HepG2 (cell line): ENCODE results near the gene ZSWIM5. TPM values are rescaled to one million over a fixed set of nuclear protein-coding genes. Genes with fewer than 3 reads are reported as not detected.

Experiments
- ARHGAP35 ChIP-seq: sonication (generic); formaldehyde crosslinking; IDR thresholded peaks from 2 replicates; pipeline ENCODE4 v1.9.0; 2022; ENCODE audit warnings: mild to moderate bottlenecking, inconsistent platforms, moderate library complexity, missing genetic modification reagents, borderline replicate concordance
- ATF7-NPFF ChIP-seq: sonication (generic); formaldehyde crosslinking; IDR thresholded peaks from 2 replicates; pipeline ENCODE4 v1.8.1; 2023; ENCODE audit warnings: mild to moderate bottlenecking, low read depth, missing genetic modification reagents, moderate library complexity
- EP300 ChIP-seq, 3 experiments: sonication (generic) in 1 of 3; formaldehyde crosslinking in 1 of 3; IDR thresholded peaks; 2 replicates each; pipeline versions ENCODE4 v1.5.1 to v1.6.1; 2011 to 2020; ENCODE audit warnings: low read depth in 2 of 3, low read length in 2 of 3, borderline replicate concordance in 1 of 3, improper control_type of control experiment in 1 of 3, mild to moderate bottlenecking in 1 of 3, missing genetic modification reagents in 1 of 3, moderate library complexity in 1 of 3
- ETV5 ChIP-seq: IDR thresholded peaks from 2 replicates; pipeline ENCODE4 v1.6.1; 2018; ENCODE audit warnings: missing biosample characterization, missing genetic modification reagents, inconsistent platforms, borderline replicate concordance
- FOSL1 ChIP-seq: sonication (generic); formaldehyde crosslinking; IDR thresholded peaks from 2 replicates; pipeline ENCODE4 v1.9.0; 2021; ENCODE audit warnings: missing genetic modification reagents, borderline replicate concordance
- HOXA3 ChIP-seq: sonication (generic); formaldehyde crosslinking; IDR thresholded peaks from 2 replicates; pipeline ENCODE4 v1.5.0; 2020; ENCODE audit warnings: missing genetic modification reagents
- JARID2 ChIP-seq: sonication (generic); formaldehyde crosslinking; IDR thresholded peaks from 2 replicates; pipeline ENCODE4 v1.8.1; 2023; ENCODE audit warnings: missing genetic modification reagents, inconsistent platforms; ENCODE audit not compliant: insufficient replicate concordance
- KLF11 ChIP-seq: IDR thresholded peaks from 2 replicates; pipeline ENCODE4 v1.6.1; 2016; ENCODE audit warnings: missing compliant biosample characterization
- KMT2B ChIP-seq: IDR thresholded peaks from 2 replicates; pipeline ENCODE4 v1.6.1; 2016; ENCODE audit warnings: missing genetic modification reagents, missing compliant biosample characterization
- MEIS2 ChIP-seq: sonication (generic); formaldehyde crosslinking; IDR thresholded peaks from 2 replicates; pipeline ENCODE4 v1.9.0; 2021; ENCODE audit warnings: mild to moderate bottlenecking, missing genetic modification reagents
- MXD4 ChIP-seq: IDR thresholded peaks from 2 replicates; pipeline ENCODE4 v1.6.1; 2016; ENCODE audit warnings: mild to moderate bottlenecking, missing biosample characterization, missing genetic modification reagents
- MYC ChIP-seq: sonication (generic); formaldehyde crosslinking; IDR thresholded peaks from 2 replicates; pipeline ENCODE4 v1.9.0; 2021; ENCODE audit warnings: missing genetic modification reagents, borderline replicate concordance
- NRL ChIP-seq: sonication (generic); formaldehyde crosslinking; IDR thresholded peaks from 2 replicates; pipeline ENCODE4 v1.5.0; 2020; ENCODE audit warnings: missing genetic modification reagents, mild to moderate bottlenecking, moderate library complexity, borderline replicate concordance
- PCBP2 ChIP-seq: fragments of 200-400 bp; formaldehyde crosslinking; optimal IDR thresholded peaks from 2 replicates; pipeline ENCODE3; 2018; ENCODE audit warnings: low read length, low read depth; ENCODE audit not compliant: poor library complexity, severe bottlenecking
- RXRA ChIP-seq: sonication (generic); formaldehyde crosslinking; IDR thresholded peaks from 2 replicates; pipeline ENCODE4 v1.5.1; 2020; ENCODE audit warnings: missing genetic modification reagents
- SIX1 ChIP-seq: sonication (generic); formaldehyde crosslinking; IDR thresholded peaks from 2 replicates; pipeline ENCODE4 v1.4.0; 2020; ENCODE audit warnings: missing genetic modification reagents, borderline replicate concordance
- SMAD9 ChIP-seq: sonication (generic); formaldehyde crosslinking; IDR thresholded peaks from 2 replicates; pipeline ENCODE4 v1.5.1; 2020; ENCODE audit warnings: mild to moderate bottlenecking, missing genetic modification reagents
- YY1 ChIP-seq: IDR thresholded peaks from 2 replicates; pipeline ENCODE4 v1.6.1; 2011; ENCODE audit warnings: low read length, low read depth, moderate library complexity, mild to moderate bottlenecking; ENCODE audit not compliant: insufficient read depth, insufficient replicate concordance
- ZBTB7A ChIP-seq: sonication (generic); formaldehyde crosslinking; IDR thresholded peaks from 2 replicates; pipeline ENCODE4 v1.8.0; 2022; ENCODE audit warnings: mild to moderate bottlenecking, missing genetic modification reagents
- ZNF253 ChIP-seq: sonication (generic); formaldehyde crosslinking; IDR thresholded peaks from 2 replicates; pipeline ENCODE4 v1.8.0; 2022; ENCODE audit warnings: mild to moderate bottlenecking, missing genetic modification reagents, borderline replicate concordance
- ZNF441 ChIP-seq: sonication (generic); formaldehyde crosslinking; IDR thresholded peaks from 2 replicates; pipeline ENCODE4 v1.7.0; 2021; ENCODE audit warnings: missing genetic modification reagents, borderline replicate concordance
- ZNF501 ChIP-seq: sonication (generic); formaldehyde crosslinking; IDR thresholded peaks from 2 replicates; pipeline ENCODE4 v1.5.1; 2020; ENCODE audit warnings: mild to moderate bottlenecking, moderate library complexity, missing genetic modification reagents
- ZNF567 ChIP-seq: sonication (generic); formaldehyde crosslinking; IDR thresholded peaks from 2 replicates; pipeline ENCODE4 v1.8.1; 2023; ENCODE audit warnings: mild to moderate bottlenecking, missing genetic modification reagents, borderline replicate concordance
- ZNF629 ChIP-seq: sonication (generic); formaldehyde crosslinking; conservative IDR thresholded peaks from 2 replicates; pipeline ENCODE4 v1.5.0; 2020; ENCODE audit warnings: missing genetic modification reagents
- ZNF83 ChIP-seq: sonication (generic); formaldehyde crosslinking; IDR thresholded peaks from 2 replicates; pipeline ENCODE4 v1.4.0; 2020; ENCODE audit warnings: missing genetic modification reagents, mild to moderate bottlenecking, borderline replicate concordance
- ZNF850 ChIP-seq: sonication (generic); formaldehyde crosslinking; conservative IDR thresholded peaks from 2 replicates; pipeline ENCODE4 v1.9.0; 2021; ENCODE audit warnings: mild to moderate bottlenecking, missing genetic modification reagents
- polyA plus RNA-seq, 8 experiments: library from polyadenylated mRNA; depleted of rRNA in 3 of 8; stranded (reverse) in 7 of 8; unstranded in 1 of 8; fragments of >200 nt; fragmentation: Illumina TruSeq in 4 of 8; extraction: Trizol in 4 of 8; gene quantifications; 2 replicates each; pipeline versions ENCODE4 v1.2.1 to v1.2.3, GENCODE V29; 2011 to 2016; ENCODE audit warnings: low read depth in 4 of 8, missing spikeins in 1 of 8, mixed read lengths in 1 of 8; ENCODE audit not compliant: insufficient read depth in 1 of 8
- total RNA-seq, 5 experiments: library from RNA; depleted of rRNA; stranded (reverse); fragments of >200 nt; fragmentation: Illumina TruSeq; extraction: Trizol; gene quantifications; 2 replicates each; pipeline ENCODE4 v1.2.3, GENCODE V29; 2016; ENCODE audit warnings: low read depth in 1 of 5
- TF ChIP-seq, protein P1 (sequence below): sonication (generic); formaldehyde crosslinking; IDR thresholded peaks from 2 replicates; pipeline ENCODE4 v1.4.0; 2020; ENCODE audit warnings: mild to moderate bottlenecking, missing genetic modification reagents
- TF ChIP-seq, protein P2 (sequence below): sonication (generic); formaldehyde crosslinking; IDR thresholded peaks from 2 replicates; pipeline ENCODE4 v1.4.0; 2020; ENCODE audit warnings: low read depth, mild to moderate bottlenecking, missing genetic modification reagents

The ZSWIM5 gene
- total and polyA plus RNA-seq, 2 of the 13 experiments (the other 11 are each of a cell fraction or from before 2014, with no cell fraction given) = 11.0 to 20.6 TPM

DNA sequence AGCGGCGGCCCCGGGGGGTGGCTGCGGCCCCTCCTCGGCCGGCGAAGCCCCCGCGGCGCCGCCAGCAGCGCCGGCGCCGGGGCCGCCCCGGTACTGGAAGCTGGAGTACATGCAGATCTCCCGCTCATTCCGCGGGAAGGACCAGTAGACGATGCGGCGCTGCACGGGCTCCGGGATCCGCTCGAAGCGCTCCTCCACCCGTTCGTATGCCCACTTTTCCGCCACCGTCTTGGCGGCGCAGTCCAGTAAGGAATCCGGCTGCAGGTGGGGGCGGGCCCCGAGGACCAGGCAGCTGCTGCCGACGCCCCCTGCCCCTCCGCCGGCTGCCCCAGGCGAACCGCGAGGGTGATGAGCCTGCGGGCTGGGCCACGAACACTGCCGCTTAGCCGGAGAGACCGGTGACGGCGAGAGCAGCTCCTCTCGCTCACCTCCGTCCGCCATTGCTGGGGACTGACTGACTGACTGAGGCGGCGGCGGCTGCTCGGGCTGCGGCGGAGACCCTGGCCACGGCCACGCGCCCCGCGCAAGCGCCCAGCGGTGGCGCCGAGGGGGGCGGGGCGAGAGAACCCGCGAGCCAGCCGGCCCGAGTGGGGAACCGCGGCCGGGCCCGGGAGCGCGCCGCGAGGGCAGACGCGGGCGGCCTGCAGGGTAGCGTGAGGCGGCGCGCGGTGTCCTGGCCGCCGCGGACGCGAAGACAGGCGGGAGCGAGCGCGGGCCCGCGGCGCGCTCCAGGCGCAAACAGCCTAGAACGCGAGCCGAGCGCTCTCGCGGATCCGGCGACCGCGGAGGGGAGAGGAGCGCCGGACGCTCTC is at the start of gene ZSWIM5 (continued):
- TF ChIP-seq YY1 (peak; percentile 93), ZNF567 (no peak), NRL (CRISPR knock-in tag) (peak; percentile 79; the same call in 1 of the 2 replicates), MXD4 (CRISPR knock-in tag) (peak; percentile 34; the same call in 1 of the 2 replicates), MYC (CRISPR knock-in tag) (peak; percentile 39; the same call in 1 of the 2 replicates), ZNF441 (CRISPR knock-in tag) (0 out of 2 replicates have a peak, but pooled peaks have one; percentile 25), ATF7-NPFF (CRISPR knock-in tag) (peak; percentile 62; the same call in 1 of the 2 replicates), EP300 (IDR thresholded peaks at IDR 0.05; ENCODE audit: low read depth in 2 of 2, low read length in 2 of 2) (no peak), EP300 (CRISPR knock-in tag; IDR thresholded peaks at IDR 0.05; ENCODE audit: borderline replicate concordance) (0 out of 2 replicates have a peak, but pooled peaks have one; percentile 10), FOSL1 (CRISPR knock-in tag) (no peak), ZNF629 (CRISPR knock-in tag) (no peak), RXRA (CRISPR knock-in tag) (peak; percentile 50; the same call in 1 of the 2 replicates), ZBTB7A (CRISPR knock-in tag) (peak; percentile 69), HOXA3 (CRISPR knock-in tag) (peak; percentile 72), SMAD9 (CRISPR knock-in tag) (no peak), PCBP2 (no peak), MEIS2 (CRISPR knock-in tag) (no peak), ZNF253 (CRISPR knock-in tag) (no peak), ETV5 (CRISPR knock-in tag) (no peak), KMT2B (CRISPR knock-in tag) (peak; percentile 86), ARHGAP35 (CRISPR knock-in tag) (peak; percentile 69; the same call in 1 of the 2 replicates), KLF11 (CRISPR knock-in tag) (no peak), ZNF501 (CRISPR knock-in tag) (no peak), SIX1 (CRISPR knock-in tag) (no peak), JARID2 (CRISPR knock-in tag) (no peak), ZNF83 (no peak), ZNF850 (CRISPR knock-in tag) (no peak)
- TF ChIP-seq, protein P1, sequence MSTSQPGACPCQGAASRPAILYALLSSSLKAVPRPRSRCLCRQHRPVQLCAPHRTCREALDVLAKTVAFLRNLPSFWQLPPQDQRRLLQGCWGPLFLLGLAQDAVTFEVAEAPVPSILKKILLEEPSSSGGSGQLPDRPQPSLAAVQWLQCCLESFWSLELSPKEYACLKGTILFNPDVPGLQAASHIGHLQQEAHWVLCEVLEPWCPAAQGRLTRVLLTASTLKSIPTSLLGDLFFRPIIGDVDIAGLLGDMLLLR (CRISPR knock-in tag) = peak; percentile 45; the same call in 1 of the 2 replicates
- TF ChIP-seq, protein P2, sequence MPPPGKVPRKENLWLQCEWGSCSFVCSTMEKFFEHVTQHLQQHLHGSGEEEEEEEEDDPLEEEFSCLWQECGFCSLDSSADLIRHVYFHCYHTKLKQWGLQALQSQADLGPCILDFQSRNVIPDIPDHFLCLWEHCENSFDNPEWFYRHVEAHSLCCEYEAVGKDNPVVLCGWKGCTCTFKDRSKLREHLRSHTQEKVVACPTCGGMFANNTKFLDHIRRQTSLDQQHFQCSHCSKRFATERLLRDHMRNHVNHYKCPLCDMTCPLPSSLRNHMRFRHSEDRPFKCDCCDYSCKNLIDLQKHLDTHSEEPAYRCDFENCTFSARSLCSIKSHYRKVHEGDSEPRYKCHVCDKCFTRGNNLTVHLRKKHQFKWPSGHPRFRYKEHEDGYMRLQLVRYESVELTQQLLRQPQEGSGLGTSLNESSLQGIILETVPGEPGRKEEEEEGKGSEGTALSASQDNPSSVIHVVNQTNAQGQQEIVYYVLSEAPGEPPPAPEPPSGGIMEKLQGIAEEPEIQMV = 0 out of 2 replicates have a peak, but pooled peaks have one; percentile 55
